Neural cell (in vitro differentiated cells): ENCODE measurements around the gene OR51S1. TPM values are rescaled to one million over a fixed set of nuclear protein-coding genes. Genes with fewer than 3 reads are reported as not detected.

ENCODE experiments used
- H2AFZ ChIP-seq: fragments of 200-600, 300-800 bp; sonication (generic), shearing (Covaris generic); 2 replicates; pipeline ENCODE4 v1.6.0; 2014; ENCODE audit warnings: low read depth, mild to moderate bottlenecking, antibody characterized with exemption, low read length, moderate library complexity
- H3F3A ChIP-seq: fragments of 200-600 bp; shearing (Covaris generic); 2 replicates; pipeline ENCODE4 v1.6.1; 2016; ENCODE audit warnings: mild to moderate bottlenecking, moderate library complexity, mixed read lengths, antibody characterized with exemption, low read length; ENCODE audit not compliant: insufficient read depth, poor library complexity, severe bottlenecking
- H3K27ac ChIP-seq: fragments of 200-600, 300-800 bp; sonication (generic), shearing (Covaris generic); 2 replicates; pipeline ENCODE4 v1.5.1; 2014; ENCODE audit warnings: mild to moderate bottlenecking, low read length, moderate library complexity
- H3K27me3 ChIP-seq: fragments of 300-800, 200-600 bp; sonication (generic), shearing (Covaris generic); 2 replicates; pipeline ENCODE4 v1.6.0; 2014; ENCODE audit warnings: mild to moderate bottlenecking, low read depth, low read length, moderate library complexity; ENCODE audit not compliant: insufficient read depth
- H3K36me3 ChIP-seq: fragments of 300-800, 200-600 bp; sonication (generic), shearing (Covaris generic); 2 replicates; pipeline ENCODE4 v1.5.1; 2014; ENCODE audit warnings: mild to moderate bottlenecking, antibody characterized with exemption, low read length, moderate library complexity; ENCODE audit not compliant: insufficient read depth
- H3K4me2 ChIP-seq: fragments of 300-800, 200-600 bp; sonication (generic), shearing (Covaris generic); 2 replicates; pipeline ENCODE4 v1.6.0; 2014; ENCODE audit warnings: mild to moderate bottlenecking, low read length
- H3K4me3 ChIP-seq: fragments of 300-800, 200-600 bp; sonication (generic), shearing (Covaris generic); 2 replicates; pipeline ENCODE4 v1.5.1; 2014; ENCODE audit warnings: mild to moderate bottlenecking, low read length, moderate library complexity
- H3K79me2 ChIP-seq: fragments of 200-600 bp; shearing (Covaris generic); replicated peaks from 2 replicates; pipeline ENCODE4 v1.6.0; 2014; ENCODE audit warnings: mild to moderate bottlenecking, low read length, moderate library complexity; ENCODE audit not compliant: insufficient read depth
- H3K9ac ChIP-seq: fragments of 300-800, 200-600 bp; sonication (generic), shearing (Covaris generic); 2 replicates; pipeline ENCODE4 v1.6.1; 2016; ENCODE audit warnings: mild to moderate bottlenecking, low read length, mixed read lengths
- H3K9me2 ChIP-seq: fragments of 200-600 bp; shearing (Covaris generic); 2 replicates; pipeline ENCODE4 v1.6.1; 2016; ENCODE audit warnings: mild to moderate bottlenecking, low read length, mixed read lengths; ENCODE audit not compliant: insufficient read depth
- H3K9me3 ChIP-seq: fragments of 200-600, 300-800 bp; sonication (generic), shearing (Covaris generic); 2 replicates; pipeline ENCODE4 v1.6.1; 2016; ENCODE audit warnings: mild to moderate bottlenecking, mixed run types, low read length, moderate library complexity, mixed read lengths
- H4K20me1 ChIP-seq: fragments of 200-600 bp; shearing (Covaris generic); 2 replicates; pipeline ENCODE4 v1.6.1; 2016; ENCODE audit warnings: mild to moderate bottlenecking, mixed run types; ENCODE audit not compliant: insufficient read depth
- CTCF ChIP-seq: fragments of 450-650 bp; IDR thresholded peaks from 2 replicates; pipeline ENCODE4 v1.5.1; 2014; ENCODE audit warnings: antibody characterized with exemption, mild to moderate bottlenecking, moderate library complexity; ENCODE audit not compliant: poor library complexity, severe bottlenecking
- EP300 ChIP-seq: fragments of 450-650 bp; conservative IDR thresholded peaks from 2 replicates; pipeline ENCODE4 v1.6.1; 2014; ENCODE audit warnings: antibody characterized with exemption, mild to moderate bottlenecking, moderate library complexity; ENCODE audit not compliant: poor library complexity, severe bottlenecking
- EZH2 ChIP-seq: fragments of 200-600, 300-800 bp; shearing (Covaris generic), sonication (generic); IDR thresholded peaks from 2 replicates; pipeline ENCODE4 v1.6.1; 2014; ENCODE audit warnings: antibody characterized with exemption, low read length, borderline replicate concordance, mild to moderate bottlenecking; ENCODE audit not compliant: insufficient read depth, poor library complexity, severe bottlenecking
- MXI1 ChIP-seq: fragments of 450-650 bp; conservative IDR thresholded peaks from 2 replicates; pipeline ENCODE4 v1.6.1; 2014; ENCODE audit warnings: antibody characterized with exemption, mild to moderate bottlenecking; ENCODE audit not compliant: poor library complexity, severe bottlenecking
- POLR2AphosphoS5 ChIP-seq: IDR thresholded peaks from 2 replicates; pipeline ENCODE4 v1.6.1; 2012
- RAD21 ChIP-seq: fragments of 450-650 bp; conservative IDR thresholded peaks from 2 replicates; pipeline ENCODE4 v1.6.1; 2014; ENCODE audit warnings: antibody characterized with exemption, mild to moderate bottlenecking, moderate library complexity
- REST ChIP-seq: IDR thresholded peaks from 2 replicates; pipeline ENCODE4 v1.6.1; 2012; ENCODE audit warnings: borderline replicate concordance
- SMC3 ChIP-seq: fragments of 450-650 bp; conservative IDR thresholded peaks from 2 replicates; pipeline ENCODE4 v1.6.1; 2014; ENCODE audit warnings: antibody characterized with exemption, mild to moderate bottlenecking, moderate library complexity; ENCODE audit not compliant: poor library complexity
- TAF1 ChIP-seq: IDR thresholded peaks from 2 replicates; pipeline ENCODE4 v1.6.1; 2012; ENCODE audit warnings: low read depth
- polyA plus RNA-seq: library from polyadenylated mRNA; depleted of rRNA; stranded (reverse); fragments of >200 nt; gene quantifications from 2 replicates; pipeline ENCODE4 v1.2.3, GENCODE V29; 2014

The OR51S1 gene
- polyA plus RNA-seq, 1 donor from 2014 or later: not detected

- TF ChIP-seq CTCF: no peak
- TF ChIP-seq MXI1: no peak
- no peak for TF ChIP-seq EZH2
- TF ChIP-seq RAD21: no peak
- TF ChIP-seq SMC3: no peak
- no peak for TF ChIP-seq TAF1
- TF ChIP-seq POLR2AphosphoS5: no peak
- TF ChIP-seq REST: no peak
- no peak for TF ChIP-seq EP300
- H3K9ac ChIP-seq: no peak overlapping the region
- no peaks in the 10 kb centered on the region for H3K27me3 ChIP-seq
- H3K27ac ChIP-seq: no peak overlapping the region
- no peak overlapping the region for H2AFZ ChIP-seq
- H4K20me1 ChIP-seq: no peaks in the 10 kb centered on the region
- H3K79me2 ChIP-seq: no peaks in the 10 kb centered on the region
- no peaks in the 10 kb centered on the region for H3K36me3 ChIP-seq
- H3K4me2 ChIP-seq: no peak overlapping the region
- H3F3A ChIP-seq: no peaks in the 10 kb centered on the region
- H3K4me3 ChIP-seq: no peak overlapping the region
- no peaks in the 10 kb centered on the region for H3K9me2 ChIP-seq
- H3K9me3 ChIP-seq: no peaks in the 10 kb centered on the region
These were observed 37.2 kb upstream of the OR51S1 start for GRCh38 chr11:4886186-4886585.

- Histone ChIP-seq H3K27me3 (no peaks in the 10 kb centered on the region), H3K9ac (no peak overlapping the region), H3F3A (no peaks in the 10 kb centered on the region), H3K4me3 (no peak overlapping the region), H3K79me2 (no peaks in the 10 kb centered on the region), H3K4me2 (no peak overlapping the region), H3K9me2 (no peaks in the 10 kb centered on the region), H2AFZ (no peak overlapping the region), H3K36me3 (no peaks in the 10 kb centered on the region), H3K9me3 (no peaks in the 10 kb centered on the region), H3K27ac (no peak overlapping the region), H4K20me1 (no peaks in the 10 kb centered on the region)
- TF ChIP-seq CTCF (no peak), SMC3 (no peak), EP300 (no peak), TAF1 (no peak), POLR2AphosphoS5 (no peak), MXI1 (no peak), REST (no peak), EZH2 (no peak), RAD21 (no peak)
These were observed 35.4 kb upstream of the OR51S1 start for GRCh38 chr11:4884361-4884760.
